Neuronal stem cell (in vitro differentiated cells): Measurements from ENCODE around the gene CERK.

Experiments
- DNase-seq: peaks from one replicate; pipeline ENCODE4 v3.0.0-alpha.2; 2013; ENCODE audit warnings: low spot score
- H2AFZ ChIP-seq: one replicate; pipeline ENCODE4 v1.6.1; 2013; ENCODE audit warnings: mild to moderate bottlenecking, low read length, inconsistent platforms
- H2AK5ac ChIP-seq: 2 replicates; pipeline ENCODE4 v1.6.1; 2013; ENCODE audit warnings: low read depth, mild to moderate bottlenecking, inconsistent platforms, low read length, moderate library complexity, mixed read lengths
- H2BK120ac ChIP-seq: 2 replicates; pipeline ENCODE4 v1.6.1; 2013; ENCODE audit warnings: low read depth, mild to moderate bottlenecking, inconsistent platforms, low read length, moderate library complexity, mixed read lengths
- H2BK12ac ChIP-seq: one replicate; pipeline ENCODE4 v1.6.1; 2013; ENCODE audit warnings: low read length, inconsistent platforms
- H2BK15ac ChIP-seq: 2 replicates; pipeline ENCODE4 v1.6.1; 2013; ENCODE audit warnings: mild to moderate bottlenecking, low read length, inconsistent platforms, mixed read lengths
- H2BK5ac ChIP-seq: one replicate; pipeline ENCODE4 v1.6.1; 2013; ENCODE audit warnings: inconsistent platforms, mild to moderate bottlenecking, low read length, moderate library complexity
- H3K14ac ChIP-seq: one replicate; pipeline ENCODE4 v1.6.1; 2013; ENCODE audit warnings: low read length, inconsistent platforms
- H3K18ac ChIP-seq: 2 replicates; pipeline ENCODE4 v1.6.1; 2013; ENCODE audit warnings: low read length, inconsistent platforms
- H3K23ac ChIP-seq: 2 replicates; pipeline ENCODE4 v1.6.1; 2013; ENCODE audit warnings: low read depth, mild to moderate bottlenecking, mixed read lengths, low read length, inconsistent platforms; ENCODE audit not compliant: poor library complexity
- H3K27ac ChIP-seq: replicated peaks from 3 replicates; pipeline ENCODE4 v1.5.1; 2013; ENCODE audit warnings: low read length, inconsistent platforms
- H3K27me3 ChIP-seq, 3 experiments: 2 replicates each; pipeline ENCODE4 v1.6.1; 2013; ENCODE audit warnings: low read length in 3 of 3, mild to moderate bottlenecking in 2 of 3, inconsistent platforms in 1 of 3, low read depth in 1 of 3, mixed read lengths in 1 of 3, moderate library complexity in 1 of 3; ENCODE audit not compliant: control insufficient read depth in 3 of 3, insufficient read depth in 3 of 3
- H3K36me3 ChIP-seq, 2 donors: replicated peaks in 1 of 2; 2 replicates each; pipeline ENCODE4 v1.6.1; 2013; ENCODE audit warnings: low read length in 2 of 2; ENCODE audit not compliant: control insufficient read depth in 2 of 2, insufficient read depth in 2 of 2
- H3K4ac ChIP-seq: 2 replicates; pipeline ENCODE4 v1.6.1; 2013; ENCODE audit warnings: inconsistent platforms, mild to moderate bottlenecking, low read length, moderate library complexity
- H3K4me1 ChIP-seq, 2 donors: 1 replicate in 1 of 2; 2 replicates in 1 of 2; pipeline ENCODE4 v1.6.1; 2013; ENCODE audit warnings: low read length in 2 of 2, low read depth in 1 of 2; ENCODE audit not compliant: control insufficient read depth in 2 of 2, insufficient read depth in 1 of 2
- H3K4me2 ChIP-seq: one replicate; pipeline ENCODE4 v1.6.1; 2013; ENCODE audit warnings: mild to moderate bottlenecking, low read length, inconsistent platforms; ENCODE audit not compliant: insufficient read depth, poor library complexity, severe bottlenecking
- H3K4me3 ChIP-seq, 2 donors: 2 replicates each; pipeline ENCODE4 v1.5.1; 2013; ENCODE audit warnings: low read length in 2 of 2, mild to moderate bottlenecking in 2 of 2, inconsistent platforms in 1 of 2, moderate library complexity in 1 of 2
- H3K79me1 ChIP-seq: one replicate; pipeline ENCODE4 v1.6.1; 2013; ENCODE audit warnings: low read depth, mild to moderate bottlenecking, inconsistent platforms, low read length, moderate library complexity
- H3K9ac ChIP-seq: one replicate; pipeline ENCODE4 v1.6.1; 2013; ENCODE audit warnings: mild to moderate bottlenecking, low read depth, low read length, inconsistent platforms; ENCODE audit not compliant: poor library complexity
- H3K9me3 ChIP-seq, 2 donors: replicated peaks in 1 of 2; 2 replicates each; pipeline versions ENCODE3 to v1.6.1; 2013; ENCODE audit warnings: low read length in 2 of 2, mild to moderate bottlenecking in 2 of 2, inconsistent platforms in 1 of 2, low read depth in 1 of 2, mixed read lengths in 1 of 2, moderate library complexity in 1 of 2; ENCODE audit not compliant: control insufficient read depth in 2 of 2, insufficient read depth in 1 of 2
- H4K8ac ChIP-seq: one replicate; pipeline ENCODE4 v1.6.1; 2013; ENCODE audit warnings: low read depth, mild to moderate bottlenecking, inconsistent platforms, low read length, moderate library complexity
- H4K91ac ChIP-seq: one replicate; pipeline ENCODE4 v1.6.1; 2013; ENCODE audit warnings: low read length, low read depth, mild to moderate bottlenecking, inconsistent platforms; ENCODE audit not compliant: poor library complexity
- WGBS, 2 donors: extraction: QIAGEN DNeasy Blood & Tissue Kit; methylation state at CpG; one replicate each; pipeline ENCODE4 v1.1.7; 2013; ENCODE audit warnings: missing lambda C conversion rate in 2 of 2, mixed read lengths in 1 of 2; ENCODE audit not compliant: insufficient read length in 2 of 2, insufficient replicate concordance in 1 of 2; ENCODE audit errors: extremely low coverage in 2 of 2; 5-methylcytosine and 5-hydroxymethylcytosine counted together

CERK gene

GRCh38 chr22:46714550-46714949 is 23.5 kb downstream of the CERK start:
- Histone ChIP-seq H2BK5ac (no peak overlapping the region), H3K4me3 (no peak overlapping the region), H3K18ac (no peak overlapping the region), H3K23ac (no peak overlapping the region), H3K27ac (no peak overlapping the region), H3K79me1 (no peaks in the 10 kb centered on the region), H4K91ac (no peak overlapping the region), H3K4me1 (no peaks in the 10 kb centered on the region), H2AFZ (no peak overlapping the region), H3K4ac (no peak overlapping the region), H3K36me3 (peaks cover 28 to 93% of the 10 kb centered on the region in 2 donors), H3K9ac (no peak overlapping the region), H4K8ac (no peak overlapping the region), H2BK120ac (no peak overlapping the region), H3K9me3 (no peaks in the 10 kb centered on the region), H2AK5ac (no peak overlapping the region), H2BK15ac (no peak overlapping the region), H3K14ac (no peak overlapping the region), H3K27me3 (no peaks in the 10 kb centered on the region), H3K4me2 (no peak overlapping the region), H2BK12ac (no peak overlapping the region)
- no peak for DNase-seq
- no CpG with 5 or more reads among the region's 4 CpGs for WGBS, 2 donors

GRCh38 chr22:46712288-46712687 is 25.8 kb downstream of the CERK start:
- no peak overlapping the region for H4K8ac ChIP-seq
- no peak overlapping the region for H3K14ac ChIP-seq
- WGBS, 2 donors, result no CpG with 5 or more reads among the region's 8 CpGs
- H2AFZ ChIP-seq, result no peak overlapping the region
- H3K4me1 ChIP-seq, result no peaks in the 10 kb centered on the region
- no peak overlapping the region for H4K91ac ChIP-seq
- H2BK120ac ChIP-seq, result no peak overlapping the region
- no peak overlapping the region for H3K18ac ChIP-seq
- no peaks in the 10 kb centered on the region for H3K27me3 ChIP-seq
- H2AK5ac ChIP-seq, result no peak overlapping the region
- H3K79me1 ChIP-seq, result no peaks in the 10 kb centered on the region
- no peak overlapping the region for H2BK12ac ChIP-seq
- H3K27ac ChIP-seq, result no peak overlapping the region
- H3K23ac ChIP-seq, result no peak overlapping the region
- no peak overlapping the region for H2BK5ac ChIP-seq
- H3K36me3 ChIP-seq, result peaks cover 42 to 93% of the 10 kb centered on the region in 2 donors
- no peak overlapping the region for H3K4me3 ChIP-seq
- H3K9me3 ChIP-seq, result no peaks in the 10 kb centered on the region
- DNase-seq, result no peak
- H3K4me2 ChIP-seq, result no peak overlapping the region
- no peak overlapping the region for H3K4ac ChIP-seq
- H3K9ac ChIP-seq, result no peak overlapping the region
- no peak overlapping the region for H2BK15ac ChIP-seq

GRCh38 chr22:46710806-46711205 is 27.2 kb downstream of the CERK start:
- no peaks in the 10 kb centered on the region for H3K4me1 ChIP-seq
- no peak for DNase-seq
- H3K36me3 ChIP-seq, result peaks cover 47 to 93% of the 10 kb centered on the region in 2 donors

GRCh38 chr22:46708766-46709330 is 29.2 kb downstream of the CERK start:
- WGBS, 2 donors, result no CpG with 5 or more reads among the region's 17 CpGs
- peak overlapping the region; percentile 40 for H3K23ac ChIP-seq

More at GRCh38 chr22:46710806-46711205, 27.2 kb downstream of the CERK start:
- Histone ChIP-seq H2AK5ac (no peak overlapping the region), H3K9me3 (no peaks in the 10 kb centered on the region), H2BK12ac (no peak overlapping the region), H3K27ac (no peak overlapping the region), H2BK5ac (no peak overlapping the region), H3K27me3 (no peaks in the 10 kb centered on the region), H2AFZ (no peak overlapping the region), H3K23ac (no peak overlapping the region), H3K4me2 (no peak overlapping the region), H3K4me3 (no peak overlapping the region), H4K8ac (no peak overlapping the region), H4K91ac (no peak overlapping the region), H3K18ac (no peak overlapping the region), H3K14ac (no peak overlapping the region), H2BK120ac (no peak overlapping the region), H3K4ac (no peak overlapping the region), H2BK15ac (no peak overlapping the region), H3K9ac (no peak overlapping the region), H3K79me1 (no peaks in the 10 kb centered on the region)
- WGBS, 2 donors, result no CpG with 5 or more reads among the region's 11 CpGs

More at GRCh38 chr22:46708766-46709330, 29.2 kb downstream of the CERK start:
- Histone ChIP-seq H3K27ac (no peak overlapping the region), H4K8ac (peak overlapping the region; percentile 94), H3K4ac (no peak overlapping the region), H3K14ac (no peak overlapping the region), H3K9ac (peak overlapping the region; percentile 3), H2BK15ac (no peak overlapping the region), H3K4me2 (no peak overlapping the region), H3K27me3 (no peaks in the 10 kb centered on the region), H2BK120ac (no peak overlapping the region), H2BK12ac (no peak overlapping the region), H2BK5ac (peak overlapping the region; percentile 5), H3K18ac (no peak overlapping the region), H3K36me3 (peaks cover 56 to 90% of the 10 kb centered on the region in 2 donors), H4K91ac (no peak overlapping the region), H3K79me1 (peaks cover 3% of the 10 kb centered on the region), H3K9me3 (no peaks in the 10 kb centered on the region), H2AK5ac (no peak overlapping the region), H3K4me3 (no peak overlapping the region), H3K4me1 (no peaks in the 10 kb centered on the region), H2AFZ (no peak overlapping the region)
- no peak for DNase-seq
